ENCODE data around the gene CTSZ.

DNA sequence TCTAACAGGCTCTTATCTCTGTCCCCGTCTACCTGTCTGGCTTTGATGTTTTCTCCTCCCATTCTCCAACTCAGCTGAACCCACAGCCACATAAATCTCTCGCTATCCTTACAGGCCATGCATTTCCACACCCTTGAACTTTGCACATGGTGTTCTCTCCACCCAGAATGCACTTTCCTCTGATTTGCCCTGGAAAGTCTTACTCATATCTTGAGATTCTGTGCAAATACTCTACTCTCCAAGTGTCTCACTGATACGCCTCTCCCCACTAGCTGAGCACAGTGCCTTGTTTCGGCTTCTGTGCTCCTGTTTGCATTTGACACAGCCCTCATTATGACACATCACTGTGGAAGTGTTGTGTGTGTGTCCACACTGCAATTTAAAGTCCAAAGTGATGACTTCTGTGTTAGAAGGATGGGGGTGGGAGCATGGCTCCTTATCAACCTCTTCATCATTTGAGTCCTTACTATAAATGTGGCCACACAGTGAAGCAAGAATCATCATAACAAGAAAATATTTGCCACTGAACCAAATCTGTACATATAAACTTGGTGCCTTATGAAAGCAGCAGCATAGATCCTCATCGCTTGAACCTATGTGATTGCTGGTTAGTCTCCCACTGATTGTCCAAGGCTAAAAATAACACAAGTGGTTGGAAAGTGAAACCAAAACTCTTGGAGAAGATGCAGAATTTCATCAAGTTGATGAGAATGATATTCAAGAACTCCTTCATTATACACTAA is 41.1 kb upstream of the CTSZ start:
- peak; percentile 48 for TF ChIP-seq POLR2A (IDR thresholded peaks at IDR 0.05)
- TF ChIP-seq, protein P1, sequence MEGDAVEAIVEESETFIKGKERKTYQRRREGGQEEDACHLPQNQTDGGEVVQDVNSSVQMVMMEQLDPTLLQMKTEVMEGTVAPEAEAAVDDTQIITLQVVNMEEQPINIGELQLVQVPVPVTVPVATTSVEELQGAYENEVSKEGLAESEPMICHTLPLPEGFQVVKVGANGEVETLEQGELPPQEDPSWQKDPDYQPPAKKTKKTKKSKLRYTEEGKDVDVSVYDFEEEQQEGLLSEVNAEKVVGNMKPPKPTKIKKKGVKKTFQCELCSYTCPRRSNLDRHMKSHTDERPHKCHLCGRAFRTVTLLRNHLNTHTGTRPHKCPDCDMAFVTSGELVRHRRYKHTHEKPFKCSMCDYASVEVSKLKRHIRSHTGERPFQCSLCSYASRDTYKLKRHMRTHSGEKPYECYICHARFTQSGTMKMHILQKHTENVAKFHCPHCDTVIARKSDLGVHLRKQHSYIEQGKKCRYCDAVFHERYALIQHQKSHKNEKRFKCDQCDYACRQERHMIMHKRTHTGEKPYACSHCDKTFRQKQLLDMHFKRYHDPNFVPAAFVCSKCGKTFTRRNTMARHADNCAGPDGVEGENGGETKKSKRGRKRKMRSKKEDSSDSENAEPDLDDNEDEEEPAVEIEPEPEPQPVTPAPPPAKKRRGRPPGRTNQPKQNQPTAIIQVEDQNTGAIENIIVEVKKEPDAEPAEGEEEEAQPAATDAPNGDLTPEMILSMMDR (IDR thresholded peaks at IDR 0.05) = no peak
- TF ChIP-seq POLR2AphosphoS5 (IDR thresholded peaks at IDR 0.05) = peak; percentile 39 to 87 (median 81)
- TF ChIP-seq EP300 (IDR thresholded peaks at IDR 0.05; ENCODE audit: low read depth) = peak; percentile 74

All from transverse colon (tissue), 4 donors.